GM19035 (cell line): ENCODE measurements around the gene DGKZ.

ENCODE experiments used
- ATAC-seq: cut with Tn5 transposase; IDR thresholded peaks from one replicate; pipeline ENCODE4 v1.9.1; 2021; ENCODE audit not compliant: unreplicated experiment

DGKZ gene

GRCh38 chr11:46343520-46343919 lies 3.7 kb upstream of the DGKZ start:
- no peak for ATAC-seq

GRCh38 chr11:46345131-46345597 lies 2.1 kb upstream of the DGKZ start:
- no peak for ATAC-seq

GRCh38 chr11:46345881-46346484 lies 1.3 kb upstream of the DGKZ start:
- ATAC-seq: no peak

GRCh38 chr11:46347637-46348311 lies 511 bp downstream of the DGKZ start:
- peak; percentile 14 for ATAC-seq

GRCh38 chr11:46348566-46349401 lies 1.5 kb downstream of the DGKZ start:
- no peak for ATAC-seq

- no peak for ATAC-seq
These were observed 3.4 kb downstream of the DGKZ start for GRCh38 chr11:46350695-46351094.

GRCh38 chr11:46351148-46351547 lies 3.9 kb downstream of the DGKZ start:
- no peak for ATAC-seq

- ATAC-seq: no peak
These were observed 4.3 kb downstream of the DGKZ start for GRCh38 chr11:46351606-46352005.

GRCh38 chr11:46352063-46352841 lies 5.0 kb downstream of the DGKZ start:
- ATAC-seq: no peak

- ATAC-seq: no peak
These were observed 6.4 kb downstream of the DGKZ start for GRCh38 chr11:46353698-46354097.

- ATAC-seq: no peak
These were observed 9.7 kb downstream of the DGKZ start for GRCh38 chr11:46356924-46357482.

GRCh38 chr11:46357483-46357936 lies 10.2 kb downstream of the DGKZ start:
- no peak for ATAC-seq

- ATAC-seq: no peak
These were observed 12.7 kb downstream of the DGKZ start for GRCh38 chr11:46359953-46360352.

GRCh38 chr11:46360878-46361277 lies 13.6 kb downstream of the DGKZ start:
- no peak for ATAC-seq

- peak; percentile 91 for ATAC-seq
These were observed 14.3 kb downstream of the DGKZ start for GRCh38 chr11:46361283-46362155.

GRCh38 chr11:46362156-46363030 lies 15.1 kb downstream of the DGKZ start:
- no peak for ATAC-seq

- no peak for ATAC-seq
These were observed 15.8 kb downstream of the DGKZ start for GRCh38 chr11:46363031-46363407.

GRCh38 chr11:46363455-46364005 lies 16.3 kb downstream of the DGKZ start:
- ATAC-seq: no peak
